ENCODE results near the gene RPS17.

DNA sequence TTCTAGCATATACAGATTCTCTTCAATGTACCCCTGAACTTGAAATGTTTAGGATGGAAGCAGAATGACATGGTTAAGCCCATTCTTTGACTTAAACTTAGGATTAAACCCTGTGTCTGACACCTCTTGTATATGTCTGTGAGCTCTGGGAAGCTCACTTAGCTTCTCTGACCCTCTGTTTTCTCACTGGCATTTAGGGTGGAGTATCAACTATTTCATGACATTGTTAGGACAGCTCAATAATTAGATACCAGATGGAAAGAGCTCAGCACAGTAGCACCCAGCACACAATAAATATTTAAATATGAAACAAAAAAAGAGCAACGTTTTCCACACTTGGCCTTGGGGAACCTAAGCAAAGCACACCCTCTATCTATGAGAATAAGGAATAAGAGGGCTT lies 18.2 kb upstream of the RPS17 start:
- TF ChIP-seq POLR2A (IDR thresholded peaks at IDR 0.05; ENCODE audit: low read length) (no peak), GATA1 (IDR thresholded peaks at IDR 0.05; ENCODE audit: low read depth, low read length) (no peak)

All from erythroblast (primary cell).